Glomerular endothelial cell (primary cell): Measurements from ENCODE around the gene PARVB. TPM values are rescaled to one million over a fixed set of nuclear protein-coding genes. Genes with fewer than 3 reads are reported as not detected.
A peak's percentile ranks its signal among the peaks of the same experiment; 100 is the strongest.
"Not testable (repeated sequence)": the region's sequence is repeated elsewhere in the genome, so short reads cannot be mapped to it uniquely, and the experiment has no call there.

ENCODE experiments used
- DNase-seq: peaks from one replicate; pipeline ENCODE4 v3.0.0-alpha.2; 2011; ENCODE audit warnings: low read depth, low spot score; ENCODE audit errors: extremely low read depth
- total RNA-seq: library from RNA; depleted of rRNA; stranded (reverse); fragments of >200 nt; gene quantifications from 2 replicates; pipeline ENCODE4 v1.2.3, GENCODE V29; 2015

Gene PARVB
- total RNA-seq, 1 donor from 2014 or later, result 118 TPM

DNA sequence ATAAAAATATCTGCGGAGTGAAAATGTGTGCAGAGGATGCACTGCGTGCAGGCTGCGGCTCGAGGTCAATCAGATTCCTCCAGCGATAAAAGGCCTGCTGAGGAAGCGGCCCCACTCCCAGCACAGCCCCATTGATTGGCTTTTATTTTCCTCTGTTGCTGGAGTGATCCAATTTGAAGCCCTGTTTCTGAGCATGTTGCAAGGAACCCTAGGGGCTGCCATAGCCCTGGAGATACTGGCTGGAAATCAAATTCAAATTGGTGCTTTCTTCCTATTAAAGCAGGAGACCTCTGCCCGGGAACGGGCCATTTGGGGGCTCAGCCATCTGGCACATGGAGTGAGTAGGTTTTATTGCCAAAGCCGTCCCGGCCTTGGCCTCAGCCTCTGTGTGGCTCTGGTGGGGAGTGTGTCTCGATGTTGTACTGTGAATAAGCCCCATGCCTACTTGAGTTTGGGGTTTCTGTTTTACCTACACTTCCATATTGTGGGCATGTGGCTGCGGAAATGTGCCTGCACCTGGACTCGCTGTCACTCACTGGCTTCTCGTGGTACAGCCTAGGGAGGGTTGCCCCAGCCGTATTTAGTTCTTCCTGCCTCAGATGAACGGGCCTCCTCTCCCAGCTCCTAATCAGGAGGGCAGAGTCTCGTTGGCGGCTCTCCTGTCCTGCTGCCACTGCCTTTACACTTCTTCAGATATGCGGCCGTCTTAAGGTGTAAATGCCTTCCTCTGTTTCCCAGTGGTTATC, 25.6 kb downstream of the PARVB start:
- DNase-seq, result no peak

DNA sequence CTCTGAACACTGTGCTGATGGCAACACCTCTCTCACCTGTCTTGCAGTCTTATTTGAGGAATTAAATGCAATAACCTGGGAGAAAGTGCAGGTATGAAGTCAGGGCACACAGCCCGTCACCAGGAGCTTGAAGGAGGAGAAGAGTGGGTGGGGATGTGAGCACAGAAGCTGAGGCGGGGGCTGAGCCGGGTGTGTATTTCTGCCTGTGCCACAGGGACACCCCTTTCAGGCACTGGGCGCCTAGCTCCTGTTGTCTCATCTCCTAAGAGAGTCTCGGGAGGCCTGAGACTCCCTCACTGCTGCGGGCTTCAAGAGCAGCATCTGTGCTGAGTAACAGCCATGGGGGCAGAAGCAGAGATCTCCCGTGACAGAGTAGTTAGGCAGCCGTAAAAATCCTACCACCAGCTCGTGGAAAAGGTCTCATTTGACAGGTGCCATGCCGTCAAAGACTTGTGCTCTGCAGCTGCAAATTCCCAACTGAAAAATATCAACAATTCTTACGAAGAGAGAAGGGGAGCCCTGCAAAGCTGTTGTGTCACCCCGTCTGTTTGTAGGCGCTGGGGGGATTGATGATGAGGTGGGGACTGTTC, 26.8 kb downstream of the PARVB start:
- no peak for DNase-seq

DNA sequence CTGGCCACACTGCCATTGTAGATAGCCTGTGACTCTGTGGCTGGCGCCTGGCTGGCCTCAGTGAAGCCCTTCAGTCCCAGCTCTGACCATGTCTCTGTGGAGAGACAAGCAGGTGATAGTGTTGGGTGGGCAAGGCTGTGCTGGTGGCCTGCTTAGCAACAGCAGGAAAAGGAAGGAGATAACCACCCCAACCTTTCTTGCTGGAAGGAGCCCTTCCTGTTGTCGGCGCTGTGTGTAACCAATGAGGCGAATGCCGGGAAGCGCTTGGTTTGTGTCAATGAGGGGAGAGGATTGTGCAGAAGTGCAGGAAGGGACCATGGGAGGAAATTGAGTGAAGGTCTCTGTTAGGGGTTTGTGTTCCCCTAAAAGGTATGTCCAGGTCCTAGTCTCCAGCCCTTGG, 27.3 kb downstream of the PARVB start:
- no peak for DNase-seq

DNA sequence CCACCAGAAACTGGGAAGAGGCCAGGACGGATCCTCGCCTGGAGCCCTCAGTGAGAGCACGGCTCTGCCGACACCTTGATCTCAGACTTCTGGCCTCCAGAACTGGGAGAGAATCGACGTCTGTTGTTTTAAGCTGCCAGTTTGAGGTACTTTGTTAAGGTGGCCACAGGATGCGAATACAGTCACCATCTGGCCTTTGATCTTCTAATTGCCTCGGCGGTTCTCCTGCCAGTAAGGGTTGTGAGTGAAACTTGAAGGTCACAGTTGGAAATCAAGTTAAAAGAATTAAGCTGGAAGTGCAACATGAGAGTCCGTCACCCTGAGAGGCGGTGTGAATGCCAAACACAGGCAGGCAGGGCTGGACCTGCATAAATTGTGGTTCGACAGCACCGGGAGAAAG, 27.9 kb downstream of the PARVB start:
- DNase-seq, result no peak

DNA sequence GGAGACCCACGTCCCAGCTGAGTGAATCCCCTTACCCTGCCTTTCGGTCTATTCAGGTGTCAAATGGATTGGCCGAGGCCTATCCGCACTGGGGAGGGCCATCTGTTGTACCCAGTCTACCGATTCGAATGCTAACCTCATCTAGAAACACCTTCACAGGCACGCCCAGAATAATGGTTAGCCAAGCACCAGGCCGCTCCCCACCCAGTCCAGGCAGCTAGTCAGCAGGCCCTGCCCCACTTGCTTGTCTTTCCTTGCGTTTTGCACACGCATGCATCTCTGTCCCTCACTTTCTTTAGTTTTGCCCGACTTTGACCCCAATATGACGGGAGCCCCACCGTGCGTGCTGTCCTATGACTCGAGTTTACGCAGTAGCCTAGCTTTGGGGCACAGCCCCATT, 31.7 kb downstream of the PARVB start:
- no peak for DNase-seq

DNA sequence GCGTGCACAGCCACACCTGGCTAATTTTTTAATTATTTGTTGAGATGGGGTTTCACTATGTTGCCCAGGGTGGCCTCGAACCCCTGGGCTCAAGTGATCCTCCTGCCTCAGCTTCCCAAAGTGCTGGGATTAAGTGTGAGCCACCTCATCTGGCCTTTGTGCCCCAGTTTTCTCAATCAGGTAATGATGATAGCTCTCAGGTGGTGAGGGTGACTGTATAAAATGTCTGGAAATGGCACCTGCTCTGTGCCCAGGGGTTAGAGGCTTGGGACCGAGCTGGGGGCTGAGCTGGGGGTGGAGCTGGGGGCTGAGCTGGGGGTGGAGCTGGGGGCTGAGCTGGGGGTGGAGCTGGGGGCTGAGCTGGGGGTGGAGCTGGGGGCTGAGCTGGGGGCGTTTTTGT, 32.5 kb downstream of the PARVB start:
- DNase-seq, result not testable (repeated sequence)

DNA sequence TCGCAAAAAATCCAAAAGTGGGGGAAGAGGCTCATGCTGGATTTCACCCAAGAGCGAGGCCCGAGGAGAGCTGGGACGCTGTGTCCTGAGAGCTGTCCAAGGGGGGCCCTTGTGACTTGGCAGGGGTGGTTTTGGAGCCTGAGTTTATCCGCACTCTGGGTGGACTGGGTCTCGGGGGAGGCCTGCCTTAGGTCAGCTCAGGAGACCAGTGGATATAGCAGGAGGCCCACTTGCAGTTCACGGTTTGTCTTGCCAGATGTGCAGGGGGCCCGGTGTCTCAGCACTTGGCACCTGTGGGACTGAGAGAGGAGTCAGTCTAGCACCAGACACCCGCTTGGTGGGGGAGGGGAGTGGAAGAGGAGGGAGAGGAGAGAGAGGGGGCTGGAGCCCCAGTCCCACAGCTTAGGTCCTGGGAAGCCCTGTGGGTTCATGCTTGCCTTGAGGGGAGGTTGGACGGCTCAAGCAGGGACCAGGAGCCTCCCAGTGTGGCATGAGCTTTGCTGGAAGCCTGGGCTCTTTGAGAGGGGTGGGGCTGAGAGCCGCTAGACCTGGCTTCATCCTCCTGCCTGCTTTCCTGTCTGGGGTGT, 33.4 kb downstream of the PARVB start:
- no peak for DNase-seq

DNA sequence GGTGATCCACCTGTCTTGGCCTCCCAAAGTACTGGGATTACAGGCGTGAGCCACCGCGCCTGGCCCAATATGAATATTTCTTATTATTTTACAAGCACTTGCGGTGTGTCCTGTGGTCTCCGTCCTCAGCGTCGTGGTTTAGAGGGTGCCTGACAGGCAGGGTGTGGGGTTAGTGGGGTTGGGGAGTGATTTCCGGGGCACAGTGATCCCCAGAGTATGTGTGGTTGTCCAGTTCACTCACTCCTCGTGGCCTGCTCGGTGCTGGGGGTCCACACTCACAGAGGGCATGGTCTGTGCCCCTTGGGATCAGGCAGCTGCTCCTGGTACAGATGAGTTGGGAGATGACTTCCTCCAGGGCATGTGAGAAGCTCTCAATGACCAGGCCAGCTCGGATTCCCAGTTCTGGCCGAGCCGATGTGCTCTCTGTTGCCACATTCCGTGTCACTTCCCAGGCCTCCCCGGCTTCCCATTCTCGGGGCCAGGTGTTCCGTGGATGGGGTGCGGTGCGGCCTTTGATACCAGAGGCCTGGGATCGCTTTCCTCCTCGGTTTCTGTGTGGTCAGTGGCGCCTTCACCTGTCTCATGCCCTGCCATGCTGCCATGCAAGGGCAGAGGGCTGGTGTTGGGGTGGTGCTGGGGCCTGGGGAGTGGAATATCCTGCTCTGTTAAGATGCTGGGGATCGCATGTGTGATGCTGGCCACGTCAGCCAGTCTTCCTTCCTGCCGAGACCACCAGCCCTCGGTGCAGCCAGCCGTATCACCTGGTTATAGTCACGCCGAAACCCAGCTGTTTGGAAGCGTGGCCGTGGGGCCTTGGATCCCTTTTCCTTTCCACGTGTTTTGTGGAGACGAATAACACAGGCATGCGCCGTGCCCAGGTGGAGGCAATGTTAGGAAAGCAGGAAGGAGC, 39.6 kb downstream of the PARVB start:
- DNase-seq, result no peak

DNA sequence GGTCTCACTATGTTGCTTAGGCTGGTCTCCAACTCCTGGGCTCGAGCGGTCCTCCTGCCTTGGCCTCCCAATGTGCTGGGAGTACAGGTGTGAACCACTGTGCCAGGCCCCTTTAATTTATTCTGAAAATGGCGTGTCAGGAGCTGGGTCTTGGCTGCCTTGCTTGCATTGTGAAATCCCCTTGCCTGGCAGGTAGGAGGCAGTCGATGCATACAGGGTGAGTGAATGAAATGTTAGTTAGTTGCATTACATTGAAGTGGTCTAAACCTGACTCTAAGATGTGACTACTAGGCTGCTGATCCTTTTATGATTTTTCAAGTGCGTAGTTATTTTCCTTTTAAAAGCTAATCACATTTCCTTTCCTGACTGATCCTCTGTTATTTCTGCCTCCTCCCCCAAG, 42.9 kb downstream of the PARVB start:
- DNase-seq, result no peak

DNA sequence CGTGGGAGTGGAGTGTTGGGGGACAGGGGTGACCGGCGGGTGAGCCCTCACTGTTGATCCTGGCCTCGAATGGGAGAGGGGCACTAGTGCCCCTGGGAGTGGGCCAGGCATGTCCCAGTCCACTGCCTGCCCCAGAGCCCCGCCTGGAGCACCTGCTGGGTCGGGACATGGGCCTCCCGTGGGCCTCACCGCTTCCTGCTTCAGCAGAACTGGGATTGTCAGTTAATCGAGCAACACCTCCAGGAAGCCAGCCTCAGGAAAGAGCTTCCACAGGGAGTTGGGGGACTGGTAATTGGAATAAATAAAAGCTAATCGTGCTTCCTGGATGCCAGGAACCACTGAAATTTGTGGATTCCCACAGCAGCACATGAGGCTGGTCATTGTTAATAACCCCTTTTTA, 43.8 kb downstream of the PARVB start:
- no peak for DNase-seq

DNA sequence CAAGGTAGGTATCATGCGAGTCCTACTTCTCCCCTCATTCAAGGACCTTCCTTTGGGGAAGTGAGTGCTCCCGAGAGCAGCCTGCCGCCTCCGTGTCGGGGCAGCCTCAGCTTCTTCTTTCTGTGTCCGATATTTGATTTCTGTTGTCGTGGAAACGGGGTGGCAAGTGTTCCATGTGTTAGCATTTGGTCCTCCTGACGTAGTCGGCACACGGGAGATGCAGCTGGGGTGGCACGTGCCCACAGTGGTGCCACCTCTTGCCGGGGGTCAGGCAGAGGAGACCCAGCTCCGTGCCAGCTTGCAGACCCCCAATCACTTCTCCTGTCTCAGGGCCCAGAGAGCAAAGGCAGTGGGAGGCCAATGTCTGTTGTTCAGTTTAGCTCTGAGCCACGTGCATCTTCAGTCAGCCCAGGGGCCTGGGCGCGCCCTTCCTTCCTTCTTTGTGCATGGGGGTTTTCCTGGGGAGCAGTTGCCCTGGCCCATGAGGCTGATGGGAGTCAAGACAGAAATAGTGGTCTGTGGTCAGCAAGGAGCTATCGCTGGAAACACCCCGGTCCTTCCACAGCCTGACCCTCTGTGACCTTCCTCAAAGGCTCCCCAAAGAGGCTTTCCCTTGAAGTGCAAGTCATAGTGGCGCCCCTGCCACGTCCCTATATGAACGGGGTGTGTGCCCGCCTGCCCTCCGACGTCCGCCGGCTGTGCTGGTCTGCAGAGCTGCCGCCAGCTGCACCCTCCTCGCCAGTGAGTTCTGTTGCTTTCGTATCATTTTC, 44.5 kb downstream of the PARVB start:
- DNase-seq, result no peak

DNA sequence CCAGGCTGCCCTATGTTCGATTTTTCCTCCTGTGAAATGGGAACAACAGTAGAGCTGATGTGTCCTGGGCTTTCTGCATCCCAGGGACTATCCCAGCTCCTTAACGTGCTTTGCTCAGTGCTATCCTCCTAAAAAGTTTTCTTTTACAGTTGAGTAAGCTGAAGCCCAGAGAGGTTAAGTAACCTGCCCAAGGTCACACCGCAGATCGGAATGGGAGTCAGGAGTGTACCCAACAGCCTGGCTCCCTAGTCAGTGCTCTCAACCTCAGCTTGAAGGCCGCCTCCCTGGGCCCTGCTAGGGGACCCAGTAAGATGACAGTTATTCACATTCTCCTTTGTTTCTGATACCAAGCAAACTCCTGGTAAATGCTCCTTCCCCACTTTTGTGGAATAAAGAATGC, 45.9 kb downstream of the PARVB start:
- DNase-seq, result no peak

DNA sequence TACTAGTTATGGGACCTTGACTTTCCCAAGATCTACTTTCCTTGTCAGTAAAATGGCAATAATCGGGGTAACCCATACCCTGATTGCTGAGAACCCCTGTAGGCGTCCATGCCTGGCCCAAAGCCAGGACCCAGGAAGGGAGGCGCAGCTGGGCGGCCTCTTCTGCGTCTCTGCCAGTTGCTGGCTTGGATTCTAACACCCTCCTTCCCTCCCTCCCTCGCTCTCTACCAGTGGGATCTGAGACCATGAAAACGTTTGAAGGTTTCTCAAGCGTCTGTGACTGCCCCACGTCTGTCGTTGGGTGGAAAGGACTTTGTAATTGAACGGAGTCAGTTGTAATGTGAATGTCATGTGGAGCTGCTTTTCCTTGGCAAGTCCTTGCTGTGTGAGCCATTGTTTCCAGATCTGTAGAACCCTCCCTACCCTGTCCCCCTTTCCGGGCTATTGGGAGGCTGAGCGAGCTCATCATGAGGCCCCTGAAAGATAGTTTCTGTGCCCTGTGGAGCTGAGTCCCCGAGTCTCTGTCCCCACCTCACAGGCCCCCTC, 47.8 kb downstream of the PARVB start:
- no peak for DNase-seq

DNA sequence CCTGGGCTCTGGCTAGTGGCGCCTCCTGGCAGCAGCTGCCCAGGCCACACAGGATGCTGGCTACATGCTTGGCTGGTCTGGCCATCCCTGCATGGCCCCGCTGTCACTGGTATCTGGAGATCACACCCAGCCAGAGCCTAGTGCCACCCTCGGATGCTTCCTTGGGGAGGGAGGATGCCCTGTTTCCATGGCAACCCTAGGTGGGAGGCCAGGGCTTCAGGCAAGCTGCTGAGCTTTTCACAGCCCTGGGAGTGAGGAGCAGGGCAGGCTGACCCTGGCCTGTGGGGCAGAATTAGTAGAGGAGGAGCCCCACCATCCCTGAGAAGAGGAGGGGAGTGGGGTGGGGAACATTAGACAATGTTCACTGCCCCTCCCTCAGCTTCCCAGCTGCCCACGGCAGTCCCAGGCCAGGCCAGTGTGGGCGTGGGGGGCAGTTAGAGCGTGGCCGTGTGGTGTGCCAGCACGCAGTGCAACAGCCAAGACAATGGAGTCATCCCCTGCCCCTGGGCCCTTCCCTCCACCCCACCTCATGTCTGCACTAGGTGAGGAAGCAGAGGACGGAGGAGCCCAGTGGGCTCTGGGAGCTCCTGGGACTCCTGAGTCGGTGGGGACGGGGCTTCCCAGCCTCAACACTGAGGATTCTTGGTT, 50.4 kb downstream of the PARVB start:
- DNase-seq, result no peak

DNA sequence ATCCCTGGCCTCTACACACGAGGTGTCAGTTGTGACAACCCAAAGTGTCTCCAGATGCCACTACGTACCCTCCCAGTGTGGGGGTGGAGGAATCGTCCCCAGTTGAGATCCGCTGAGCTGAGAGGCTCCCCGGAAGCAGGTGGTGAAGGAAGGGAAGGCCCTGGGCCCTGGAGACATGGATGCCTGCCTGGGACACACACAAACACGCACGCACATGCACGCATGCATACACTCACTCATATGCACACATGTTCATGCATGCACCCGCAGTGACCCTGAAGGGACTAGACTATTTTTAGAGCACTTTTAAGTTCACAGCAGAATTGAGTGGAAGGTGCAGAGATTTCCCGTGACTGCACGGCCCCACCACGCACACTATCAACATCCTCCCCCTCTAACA, 50.9 kb downstream of the PARVB start:
- DNase-seq, result no peak

DNA sequence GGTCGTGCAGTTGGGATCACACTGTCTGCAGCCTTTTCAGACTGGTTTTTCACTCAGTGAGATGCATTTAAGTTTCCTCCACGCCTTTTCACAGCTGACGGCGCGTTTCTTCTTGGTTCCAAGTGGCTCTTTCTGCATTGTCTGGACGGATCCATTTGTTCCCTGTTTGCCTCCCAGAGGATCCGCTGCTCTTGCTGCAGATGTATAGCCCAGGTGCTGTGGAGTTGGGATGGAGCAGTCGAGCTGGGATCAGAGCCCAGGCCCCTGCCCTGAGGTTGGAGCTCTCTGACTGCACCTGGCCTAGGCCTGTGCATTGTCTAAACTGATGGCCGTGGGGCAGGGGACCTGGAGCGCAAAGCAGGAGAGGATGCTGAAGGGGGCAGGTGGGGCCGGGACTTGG, 51.6 kb downstream of the PARVB start:
- no peak for DNase-seq

DNA sequence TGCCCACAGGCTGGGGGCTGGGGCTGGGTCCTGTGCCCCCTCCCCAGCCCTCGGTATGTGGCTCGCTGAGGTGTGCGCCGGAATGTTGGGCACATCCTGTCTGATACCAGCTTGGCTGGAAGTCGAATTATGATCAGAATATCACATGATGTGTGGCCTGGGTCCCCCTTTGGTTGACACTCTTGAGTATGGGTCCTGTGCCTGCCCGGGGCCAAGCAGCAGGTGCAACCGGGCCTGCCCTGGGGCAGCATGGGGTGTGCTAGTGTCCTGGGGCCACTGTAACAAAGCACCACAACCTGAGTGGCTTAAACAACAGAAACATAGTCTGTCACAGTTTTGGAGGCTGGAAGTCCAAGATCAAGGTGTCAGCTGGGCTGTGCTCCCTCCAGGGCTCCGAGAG, 52.7 kb downstream of the PARVB start:
- DNase-seq, result no peak

DNA sequence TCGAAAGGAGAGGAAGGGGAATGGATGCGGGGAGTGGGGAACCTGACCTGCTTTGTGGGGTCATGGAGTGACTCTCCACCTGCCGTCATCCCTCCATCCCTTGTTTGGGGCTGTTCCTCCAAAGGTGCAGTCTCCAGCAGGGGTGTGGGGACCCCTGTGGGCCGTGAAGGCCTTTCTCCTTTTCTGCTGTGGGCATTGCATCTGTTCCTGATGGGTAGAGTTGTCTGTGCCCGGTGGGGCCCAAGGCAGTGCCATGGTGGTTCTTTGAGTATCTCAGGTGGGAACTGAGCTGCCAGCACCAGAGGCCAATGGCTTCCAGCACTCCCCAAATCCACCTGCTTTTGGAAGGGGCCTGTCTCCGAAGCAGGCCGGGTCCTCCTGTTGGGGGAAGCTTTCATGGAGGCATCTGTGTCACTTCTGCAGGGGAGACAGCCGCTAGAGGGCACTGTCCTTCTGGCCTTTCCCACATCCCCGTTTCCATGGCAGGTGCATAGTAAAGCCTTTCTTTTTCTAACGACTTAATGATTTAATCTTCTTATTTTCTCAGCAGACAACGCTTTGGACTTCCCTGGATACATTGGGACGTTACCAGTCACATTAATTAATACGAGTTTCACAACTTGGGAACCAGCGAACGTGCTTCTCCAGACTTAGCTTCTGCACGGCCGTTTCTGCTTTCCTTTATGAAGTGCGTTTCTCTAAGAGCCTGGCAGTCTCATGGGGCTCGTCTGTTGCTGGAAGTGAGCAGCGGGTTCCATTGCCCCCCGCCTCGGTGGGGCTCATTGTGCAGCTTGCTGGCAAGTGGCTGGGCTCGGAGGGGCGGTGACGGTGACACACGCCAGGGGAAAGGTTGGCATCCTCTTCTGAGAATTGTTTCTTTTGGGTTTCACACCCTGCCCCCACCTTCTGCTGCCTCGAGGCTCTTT, 57.1 kb downstream of the PARVB start:
- DNase-seq, result peak; percentile 9

DNA sequence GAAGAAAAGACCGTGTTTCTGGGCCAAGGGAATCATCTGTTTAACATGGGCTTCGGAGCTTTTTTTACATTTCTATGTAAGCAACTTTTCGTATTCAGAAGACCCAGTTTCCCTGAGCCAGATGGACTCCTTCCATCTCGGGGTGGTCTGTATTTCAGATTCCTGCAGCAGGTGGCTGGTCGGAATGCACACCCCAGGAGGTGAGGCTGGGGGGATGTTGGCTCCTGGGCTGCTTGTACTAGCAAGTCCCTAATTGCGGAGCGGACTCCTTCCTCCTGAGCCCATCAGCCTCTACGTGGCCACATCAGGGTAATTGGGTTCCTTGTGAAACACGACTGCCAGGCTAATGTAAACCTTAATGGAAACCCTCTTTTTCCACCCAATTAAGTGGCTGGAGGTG, 58.7 kb downstream of the PARVB start:
- no peak for DNase-seq
